HG03565 (cell line): ENCODE results near the gene KRTAP5-3.
"Not testable (repeated sequence)": the region's sequence is repeated elsewhere in the genome, so short reads cannot be mapped to it uniquely, and the experiment has no call there.

Experiments
- ATAC-seq: cut with Tn5 transposase; IDR thresholded peaks from one replicate; pipeline ENCODE4 v1.9.1; 2021; ENCODE audit warnings: mild to moderate bottlenecking, moderate library complexity; ENCODE audit not compliant: unreplicated experiment

Gene KRTAP5-3

DNA sequence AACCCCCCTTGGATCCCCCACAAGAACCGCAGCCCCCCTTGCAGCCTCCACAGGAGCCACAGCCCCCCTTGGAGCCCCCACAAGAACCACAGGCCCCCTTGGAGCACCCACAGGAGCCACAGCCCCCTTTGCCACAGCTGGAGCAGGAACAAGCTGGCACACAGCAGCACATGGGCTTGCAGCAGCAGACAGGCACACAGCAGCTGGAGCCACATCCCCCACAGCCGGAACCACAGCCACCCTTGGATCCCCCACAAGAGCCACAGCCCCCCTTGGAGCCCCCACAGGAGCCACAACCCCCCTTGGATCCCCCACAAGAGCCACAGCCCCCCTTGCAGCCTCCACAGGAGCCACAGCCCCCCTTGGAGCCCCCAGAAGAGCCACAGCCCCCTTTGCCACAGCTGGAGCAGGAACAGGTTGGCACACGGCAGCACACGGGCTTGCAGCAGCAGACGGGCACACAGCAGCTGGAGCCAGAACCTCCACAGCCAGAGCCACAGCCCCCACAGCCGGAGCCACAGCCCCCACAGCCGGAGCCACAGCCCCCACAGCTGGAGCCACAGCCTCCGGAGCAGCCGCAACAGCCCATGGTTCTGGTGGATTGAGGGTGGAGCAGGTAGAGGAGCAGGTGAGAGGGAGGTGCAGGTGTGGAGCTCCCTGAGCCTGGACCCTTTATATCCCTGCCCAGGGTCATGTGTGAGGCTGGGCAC lies 23.4 kb downstream of the KRTAP5-3 start, which contains the start of gene KRTAP5-1:
TSS of gene KRTAP5-1 (minus strand) at position 623 of the 710 bp plus-strand sequence. CDS start at position 589, 34 bp downstream.
- not testable (repeated sequence) for ATAC-seq

DNA sequence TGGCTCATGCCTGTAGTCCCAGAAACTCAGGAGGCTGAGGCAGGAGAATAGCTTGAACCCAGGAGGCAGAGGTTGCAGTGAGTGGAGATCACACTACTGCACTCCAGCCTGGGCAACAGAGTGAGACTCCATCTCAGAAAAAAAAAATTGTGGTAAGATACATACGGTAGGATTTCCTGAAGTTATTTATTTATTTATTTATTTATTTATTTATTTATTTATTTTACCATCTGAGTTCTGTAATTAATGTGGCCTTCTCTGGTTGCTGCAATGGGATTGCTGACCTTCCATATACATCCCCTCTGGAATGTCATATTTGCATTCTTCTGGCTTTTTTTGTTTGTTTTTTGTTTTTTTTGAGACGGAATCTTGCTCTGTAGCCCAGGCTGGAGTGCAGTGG lies 25.4 kb downstream of the KRTAP5-3 start:
- ATAC-seq: not testable (repeated sequence)

DNA sequence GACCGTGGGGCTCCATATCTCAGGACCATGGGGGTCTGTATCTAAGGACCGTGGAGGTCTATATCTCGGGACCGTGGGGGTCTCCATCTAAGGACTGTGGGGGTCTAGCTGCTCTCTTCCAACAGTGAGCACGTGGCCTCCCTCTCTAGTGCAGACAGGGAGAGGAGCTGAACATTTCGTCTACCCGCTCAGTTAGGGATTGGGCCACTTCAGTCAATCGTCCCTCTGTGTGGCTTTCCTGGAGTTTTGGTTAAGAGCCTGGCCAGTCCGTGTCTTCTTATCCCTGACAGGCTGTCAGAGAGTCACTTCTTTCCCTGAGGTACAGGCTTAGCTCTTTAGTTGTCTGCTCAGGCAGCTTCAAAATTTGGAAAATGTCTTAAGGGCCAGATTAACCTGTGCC lies 26.3 kb downstream of the KRTAP5-3 start:
- no peak for ATAC-seq

DNA sequence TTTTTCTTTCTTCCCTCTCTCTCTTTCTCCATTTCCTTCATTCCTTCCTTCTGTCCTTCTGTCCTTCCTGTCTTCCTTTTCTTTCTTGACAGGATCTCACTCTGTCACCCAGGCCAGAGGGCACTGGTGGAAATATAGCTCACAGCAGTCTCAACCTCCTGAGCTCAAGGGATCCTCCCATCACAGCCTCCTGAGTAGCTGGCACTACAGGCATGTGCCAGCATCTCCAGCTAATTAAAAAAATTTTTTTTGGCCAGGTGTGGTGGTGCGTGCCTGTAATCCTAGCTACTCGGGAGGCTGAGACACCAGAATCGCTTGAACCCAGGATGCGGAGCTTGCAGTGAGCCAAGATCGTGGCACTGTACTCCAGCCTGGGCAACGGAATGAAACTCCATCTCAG lies 31.4 kb downstream of the KRTAP5-3 start:
- ATAC-seq: no peak

DNA sequence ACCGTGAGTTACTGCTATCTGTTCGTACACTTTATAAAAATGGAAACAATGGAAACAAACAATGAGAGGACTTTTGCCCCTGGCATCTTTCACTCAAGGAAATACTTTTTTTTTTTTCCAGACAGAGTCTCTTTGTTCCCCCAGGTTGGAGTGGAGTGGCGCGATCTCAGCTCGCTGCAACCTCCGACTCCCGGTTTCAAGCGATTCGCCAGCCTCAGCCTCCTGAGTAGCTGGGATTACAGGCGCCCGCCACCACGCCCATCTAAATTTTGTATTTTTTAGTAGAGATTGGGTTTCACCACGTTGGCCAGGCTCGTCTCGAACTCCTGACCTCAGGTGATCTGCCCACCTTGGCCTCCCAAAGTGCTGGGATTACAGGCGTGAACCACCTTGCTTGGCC lies 32.5 kb downstream of the KRTAP5-3 start:
- ATAC-seq: not testable (repeated sequence)

DNA sequence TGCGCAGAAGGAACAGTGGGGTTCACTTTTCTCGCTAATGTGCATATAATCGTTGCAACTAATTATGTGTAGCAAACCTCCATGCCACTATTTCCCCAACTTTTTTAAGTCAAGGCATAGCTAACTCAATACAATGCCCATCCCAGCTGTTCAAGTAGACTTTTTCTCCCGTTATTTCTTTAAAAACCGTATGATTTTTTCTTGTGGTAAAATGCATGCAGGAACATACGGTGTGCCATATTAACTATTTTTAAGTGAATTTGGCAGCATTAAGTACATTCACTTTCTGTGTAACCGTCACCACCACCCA lies 33.4 kb downstream of the KRTAP5-3 start:
- no peak for ATAC-seq

DNA sequence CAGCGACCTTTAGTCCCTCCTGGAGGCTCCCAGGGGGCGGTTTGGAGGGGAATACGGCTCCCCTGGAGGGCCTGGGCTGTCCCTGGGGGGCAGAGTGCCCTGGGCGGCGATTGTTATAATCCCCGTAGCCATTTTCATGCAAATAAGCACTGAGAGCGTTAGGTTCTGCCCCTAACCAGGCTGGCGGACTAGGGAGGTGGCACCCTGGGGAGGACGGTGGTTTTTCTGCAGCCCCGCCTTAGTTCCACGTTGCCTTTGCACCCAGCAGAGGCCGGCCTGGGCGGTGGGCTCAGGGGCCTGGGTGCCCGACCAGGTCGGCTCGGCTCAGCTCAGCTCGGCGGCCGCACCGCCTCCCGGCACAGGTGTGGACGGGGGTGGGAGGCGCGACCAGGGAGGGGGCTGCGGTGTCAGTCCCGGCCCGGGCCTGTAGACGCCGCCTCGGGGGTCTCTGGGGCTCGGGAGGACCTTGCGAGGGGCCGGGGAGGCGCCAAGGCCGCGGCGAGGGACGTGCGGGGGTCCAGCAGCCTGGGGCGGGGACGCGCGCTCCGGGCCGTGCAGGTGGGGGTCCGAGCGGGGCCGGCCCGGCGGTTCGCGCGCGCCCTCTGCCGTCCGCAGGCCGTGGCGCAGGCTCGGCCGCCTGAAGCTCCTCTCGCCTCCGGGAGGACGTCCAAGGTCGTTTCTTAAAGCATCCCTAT lies 33.9 kb downstream of the KRTAP5-3 start:
- no peak for ATAC-seq

DNA sequence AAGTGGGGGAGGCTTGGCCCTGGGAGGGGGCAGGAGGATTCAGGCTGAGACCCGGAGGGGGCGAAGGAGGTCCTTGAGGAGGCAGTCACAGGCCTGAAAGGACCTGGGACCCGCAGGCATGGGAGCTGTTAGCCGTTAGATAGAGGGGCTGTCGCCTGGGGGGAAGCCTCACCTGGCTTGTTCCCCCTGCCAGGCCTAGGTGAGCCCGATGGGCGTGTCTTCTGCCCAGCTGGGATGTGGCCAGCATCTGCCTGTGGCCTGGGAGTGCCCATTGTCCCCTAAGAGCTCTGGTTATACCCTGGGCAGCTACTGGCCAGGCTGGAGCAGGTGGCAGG lies 34.4 kb downstream of the KRTAP5-3 start:
- no peak for ATAC-seq

DNA sequence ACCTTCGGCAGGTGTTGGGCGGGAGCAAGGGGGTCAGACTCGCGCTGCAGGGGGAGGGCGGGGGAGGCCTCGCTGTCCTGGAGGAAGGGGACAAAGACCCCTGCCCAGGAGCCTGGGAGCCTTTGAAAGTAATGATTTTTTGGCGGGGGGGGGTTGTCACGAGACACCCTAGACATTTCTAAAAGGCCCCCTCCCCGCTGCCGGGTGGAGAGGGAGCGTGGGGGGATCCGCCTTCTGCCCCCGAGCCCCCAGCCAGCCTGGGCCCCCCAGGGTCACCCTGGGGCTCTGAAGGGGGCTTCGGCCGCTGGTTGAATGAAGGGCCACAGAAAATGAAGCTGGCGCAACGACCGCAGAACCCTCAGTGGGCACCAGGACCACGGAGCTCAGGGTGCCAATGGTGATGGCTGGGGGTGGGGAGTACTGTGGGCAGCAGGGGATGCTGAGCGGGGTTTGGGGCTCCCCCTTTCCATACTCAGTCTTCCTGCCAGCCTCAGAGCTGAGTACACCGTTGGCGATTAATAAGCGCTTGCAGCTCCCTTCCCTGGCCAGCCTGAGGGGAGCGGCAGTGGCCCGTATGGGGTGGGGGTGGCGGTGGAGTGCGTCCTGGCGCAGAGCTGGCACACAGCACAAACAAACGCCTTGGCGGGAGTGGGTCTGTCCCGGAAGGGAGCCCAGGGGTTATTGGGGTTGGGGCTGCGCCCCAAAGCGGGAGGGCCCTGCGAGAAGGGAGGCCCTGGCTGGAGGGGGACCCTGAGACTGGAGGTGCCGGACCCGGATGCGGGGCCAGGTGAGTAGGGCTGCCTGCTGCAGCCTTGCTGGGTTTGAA lies 35.0 kb downstream of the KRTAP5-3 start:
- ATAC-seq: no peak

DNA sequence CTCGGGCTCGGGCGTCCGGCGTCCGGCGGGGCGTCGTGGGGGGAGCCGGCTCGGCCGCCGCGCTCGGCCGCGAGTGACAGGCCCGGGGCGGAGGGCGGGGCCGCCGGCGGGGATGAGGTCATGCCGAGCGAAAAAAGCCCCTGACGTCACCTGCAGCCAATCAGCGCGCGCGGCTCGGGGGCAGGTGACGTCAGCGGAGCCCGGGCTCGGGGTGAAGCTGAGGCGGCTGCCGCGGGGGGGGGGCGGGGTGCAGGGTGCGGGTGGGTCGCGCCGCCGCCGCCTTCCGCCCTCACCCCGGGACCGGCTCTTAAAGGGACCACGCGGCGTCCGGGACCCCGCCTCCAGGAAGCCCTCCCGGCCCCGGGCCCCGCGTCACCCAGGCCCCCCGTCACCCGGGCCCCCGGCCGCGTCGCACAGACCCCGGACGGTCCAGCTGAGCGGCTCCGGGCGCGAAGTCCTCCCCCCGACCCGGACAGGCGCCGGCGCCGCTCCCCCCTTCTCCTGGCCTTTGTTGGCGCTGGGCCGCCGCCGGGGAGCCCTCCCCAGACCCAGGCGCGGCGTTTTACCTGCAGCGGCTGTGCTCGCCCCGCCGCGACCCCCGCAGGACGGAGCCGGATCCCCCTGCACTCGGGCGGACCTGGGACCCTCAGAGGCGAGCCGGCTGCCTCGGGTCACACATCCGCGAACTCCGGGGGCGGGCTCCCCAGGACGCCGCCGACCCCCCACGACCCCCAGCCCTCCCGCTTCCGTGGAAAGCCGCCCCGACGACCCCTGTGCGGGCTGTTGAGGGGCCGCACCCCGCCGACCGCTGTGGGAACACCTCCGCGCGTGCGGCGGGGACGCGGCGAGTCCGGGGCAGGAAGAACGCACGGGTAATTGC lies 35.8 kb downstream of the KRTAP5-3 start, which contains the start of gene DUSP8:
TSS of gene DUSP8 (minus strand) at position 75 of the 880 bp plus-strand sequence. CDS start 6,445 bp downstream, outside the sequence.
- peak; percentile 48 for ATAC-seq

DNA sequence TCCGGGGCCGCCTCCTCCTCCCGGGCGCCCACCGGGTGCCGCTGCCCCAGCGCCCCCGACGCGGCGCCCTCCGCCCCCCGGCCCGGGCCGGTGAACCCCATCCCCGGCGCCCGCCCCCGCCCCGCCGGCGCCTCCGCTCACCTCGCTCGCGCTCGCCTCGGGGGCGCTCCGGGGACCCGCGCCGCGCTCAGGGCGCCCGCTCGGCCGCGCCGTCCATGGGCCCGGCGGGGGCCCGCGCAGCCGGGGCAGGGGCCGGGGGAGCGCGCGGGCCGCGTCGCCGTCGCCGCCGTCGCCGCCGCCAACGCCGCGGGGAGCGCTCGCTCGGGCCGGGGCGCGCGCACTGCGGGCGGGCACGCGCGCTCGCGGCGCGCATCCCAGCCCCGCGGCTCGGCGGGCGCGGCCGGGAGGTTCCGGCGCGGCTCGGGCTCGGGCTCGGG lies 36.5 kb downstream of the KRTAP5-3 start:
- no peak for ATAC-seq

DNA sequence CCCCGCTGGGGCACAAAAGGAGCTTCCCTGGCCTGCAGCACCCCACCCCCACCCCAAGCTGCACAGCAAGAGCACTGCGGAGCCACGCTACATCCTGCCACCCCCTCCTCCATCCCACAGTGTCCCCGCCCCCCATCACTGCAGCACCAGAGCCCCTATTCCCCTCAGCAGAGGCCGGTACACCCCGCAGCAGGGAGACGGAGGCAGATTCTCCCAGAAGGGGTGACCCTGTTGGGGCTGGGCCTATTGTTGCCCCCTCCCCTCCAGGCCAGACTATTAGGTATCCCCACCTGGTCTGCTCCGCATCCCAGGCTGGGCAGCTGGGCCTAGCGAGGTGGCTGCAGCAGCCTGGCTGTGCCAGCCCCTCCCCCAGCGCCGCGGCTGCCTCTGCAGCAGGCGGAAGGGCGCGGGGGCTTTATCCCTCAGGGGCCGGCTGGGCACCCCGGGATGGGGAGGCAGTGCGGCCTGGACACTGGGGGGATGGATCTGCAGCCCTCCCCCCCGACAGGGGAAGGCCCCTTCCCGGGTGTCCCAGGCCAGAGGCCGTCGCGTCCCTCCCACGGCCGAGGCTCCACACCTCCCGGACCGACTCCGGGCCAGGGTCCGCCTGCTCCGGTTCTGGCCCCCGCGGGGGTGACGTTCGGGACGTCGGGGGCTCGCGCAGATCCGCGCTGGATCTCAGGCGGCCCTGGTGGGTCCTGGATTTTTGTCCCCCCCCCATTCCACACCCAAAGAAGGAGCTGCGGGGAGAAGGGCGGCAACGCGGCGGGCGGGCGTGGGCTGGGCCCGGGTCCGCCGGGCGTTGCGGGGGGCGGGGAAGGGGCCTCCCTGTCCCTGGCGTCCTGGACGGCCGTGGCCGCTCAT lies 37.1 kb downstream of the KRTAP5-3 start:
- no peak for ATAC-seq

DNA sequence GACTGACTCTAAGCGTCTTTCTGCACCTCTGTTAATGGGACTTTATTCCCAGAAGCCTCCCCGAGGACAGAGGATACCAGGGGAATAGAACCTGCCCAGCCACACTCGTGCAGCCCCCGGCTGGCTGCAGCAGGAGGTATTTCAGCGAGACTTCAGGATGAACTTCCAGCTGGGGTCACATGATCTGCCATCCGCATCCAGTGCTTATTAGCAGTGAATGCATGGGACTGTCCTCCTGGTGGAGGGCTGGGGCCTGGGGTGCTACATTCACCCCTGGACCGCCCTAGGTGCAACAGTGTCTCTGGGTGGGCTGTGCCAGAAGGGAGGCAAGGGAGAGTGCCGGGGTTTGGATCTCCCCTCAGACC lies 37.8 kb downstream of the KRTAP5-3 start:
- no peak for ATAC-seq

DNA sequence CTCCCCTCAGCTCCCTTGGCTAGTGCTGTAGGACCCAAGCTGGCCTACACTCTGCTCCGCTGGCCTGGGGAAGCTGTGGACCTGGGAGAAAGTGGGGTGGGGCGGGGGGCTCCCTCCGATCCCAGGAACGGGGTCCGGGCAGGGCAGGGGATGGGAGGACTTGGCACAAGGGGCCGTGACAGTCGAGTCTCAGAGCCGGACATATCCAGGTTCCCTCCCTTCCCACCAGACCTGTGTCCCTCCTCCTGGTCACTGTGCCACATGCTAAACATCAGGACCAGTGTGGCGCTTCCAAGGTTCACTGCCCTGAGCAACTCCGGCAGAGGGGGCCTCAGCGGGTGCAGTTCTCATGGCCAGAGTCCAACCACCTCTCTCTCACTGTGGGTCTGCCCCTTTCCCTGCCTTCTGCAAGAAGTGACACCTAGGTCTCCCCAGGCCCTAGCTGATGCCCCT lies 38.2 kb downstream of the KRTAP5-3 start:
- ATAC-seq: no peak

DNA sequence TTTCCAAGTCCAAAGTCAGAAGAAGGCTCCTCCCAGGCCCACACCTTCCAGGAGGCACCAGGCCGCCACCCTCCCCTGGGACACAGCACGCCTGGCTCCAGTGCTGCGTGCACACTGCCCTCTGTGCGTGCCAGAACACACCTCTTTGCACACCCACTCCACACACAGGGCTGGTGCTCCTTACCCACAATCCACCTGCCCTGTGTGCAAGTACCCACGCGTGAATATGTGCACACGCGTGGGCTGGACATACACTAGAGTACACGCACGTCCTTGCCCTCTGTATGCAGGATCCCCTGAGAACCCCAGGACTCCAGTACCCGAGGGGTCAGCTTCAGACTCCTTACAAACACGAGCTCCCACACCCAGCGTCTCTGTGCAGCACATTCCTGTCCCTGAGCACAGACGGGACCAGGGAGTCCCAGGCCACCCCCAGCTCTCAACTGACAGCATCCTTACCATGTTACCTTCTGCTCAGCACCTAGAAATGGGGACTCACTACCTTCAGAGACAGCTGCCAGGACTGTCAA lies 38.9 kb downstream of the KRTAP5-3 start:
- ATAC-seq: no peak

DNA sequence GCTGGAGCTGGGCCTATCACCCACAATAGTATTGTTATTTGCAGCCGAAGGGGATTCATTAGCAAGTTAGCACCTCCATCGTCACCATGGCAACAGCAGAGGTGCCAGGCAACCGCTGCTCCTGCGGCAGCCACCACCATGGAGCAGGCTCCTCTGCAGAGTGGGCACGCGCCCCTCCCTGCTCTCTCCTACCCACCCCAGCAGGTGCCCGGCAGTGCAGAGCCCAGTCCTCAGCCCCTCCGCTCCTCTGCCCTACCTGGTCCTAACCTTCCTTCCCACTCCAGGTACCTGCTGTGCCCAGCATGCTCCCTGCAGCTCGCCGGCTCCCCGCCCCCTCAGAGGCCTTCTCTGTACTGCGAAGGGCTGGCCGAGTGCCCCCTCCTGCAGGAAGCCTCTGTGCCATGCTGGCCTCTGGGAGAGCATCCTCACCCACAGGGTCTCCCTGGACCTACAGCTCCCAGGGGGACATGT lies 39.8 kb downstream of the KRTAP5-3 start:
- no peak for ATAC-seq

DNA sequence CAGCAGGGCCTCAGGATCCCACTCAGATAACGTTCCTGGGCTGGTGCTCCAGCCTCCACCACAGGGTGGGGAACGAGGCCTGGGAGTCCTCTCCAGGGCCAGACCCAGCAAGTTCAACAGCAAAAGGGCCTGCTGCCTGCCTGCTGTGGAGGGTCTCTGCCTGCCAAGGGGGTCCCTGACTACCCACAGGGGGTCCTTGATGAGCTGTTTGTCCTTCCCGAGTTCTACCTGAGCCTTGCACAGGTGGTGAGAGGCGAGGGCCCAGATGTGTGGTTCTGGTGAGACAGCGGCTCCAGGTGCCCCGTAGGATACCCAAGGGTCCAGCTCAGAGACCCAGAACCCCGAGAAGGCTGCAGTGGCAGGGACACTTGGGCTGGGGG lies 40.6 kb downstream of the KRTAP5-3 start:
- ATAC-seq: no peak

DNA sequence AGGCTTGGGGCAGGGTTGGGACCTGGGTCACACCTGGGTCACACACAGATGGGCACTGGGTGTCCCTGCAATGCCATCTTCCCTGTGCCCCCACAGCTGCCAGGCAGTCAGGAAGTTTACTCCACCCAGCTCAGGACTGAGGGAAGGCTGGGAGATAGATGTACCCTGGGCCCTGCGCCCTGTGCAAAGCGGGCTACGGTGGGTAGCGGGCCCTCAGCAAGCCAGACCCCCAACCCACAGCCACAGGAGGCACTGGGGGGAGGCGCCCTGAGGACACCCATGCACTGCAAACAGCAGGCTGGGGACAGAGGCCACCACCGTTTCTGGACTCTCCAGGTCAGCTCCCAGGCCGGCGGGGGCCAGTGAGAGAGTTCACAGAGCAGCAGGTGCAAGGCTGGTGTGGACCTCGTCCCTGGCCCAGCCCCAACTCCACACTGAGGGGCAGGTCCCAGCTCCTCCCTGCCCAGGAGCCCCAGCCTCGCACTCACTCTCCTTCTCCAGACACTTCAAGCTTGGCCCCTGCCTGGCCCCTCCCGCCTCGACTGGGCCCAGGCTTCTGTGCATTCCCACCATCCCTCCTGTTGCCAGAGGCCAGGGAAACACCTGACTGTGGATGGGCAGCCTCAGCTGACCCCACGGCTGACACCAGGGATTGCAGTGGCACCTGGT lies 41.1 kb downstream of the KRTAP5-3 start:
- ATAC-seq: no peak
